GM23338 (cell line): ENCODE measurements around the gene LRRC8E.
"Not testable (repeated sequence)": the region's sequence is repeated elsewhere in the genome, so short reads cannot be mapped to it uniquely, and the experiment has no call there.

Experiments
- CREB1 ChIP-seq: fragments of 250-450 bp; sonication (Bioruptor Pico); IDR thresholded peaks from 2 replicates; pipeline ENCODE4 v1.5.0; 2020; ENCODE audit warnings: low read depth, mild to moderate bottlenecking, moderate library complexity
- EZH2 ChIP-seq: fragments of 200-600 bp; sonication (generic); IDR thresholded peaks from one replicate; pipeline ENCODE4 v1.8.0; 2017; ENCODE audit warnings: antibody characterized with exemption, mild to moderate bottlenecking, low read depth; ENCODE audit not compliant: unreplicated experiment
- POLR2AphosphoS5 ChIP-seq: IDR thresholded peaks from 2 replicates; pipeline ENCODE4 v1.6.1; 2016; ENCODE audit warnings: antibody characterized with exemption, low read depth
- TF ChIP-seq, protein P1 (sequence below): IDR thresholded peaks from one replicate; pipeline ENCODE4 v1.6.1; 2018; ENCODE audit warnings: antibody characterized with exemption; ENCODE audit not compliant: unreplicated experiment
- TF ChIP-seq, protein P2 (sequence below), 2 experiments: fragments of 200-600 bp in 1 of 2; sonication (generic) in 1 of 2; conservative IDR thresholded peaks; 2 replicates each; pipeline versions ENCODE4 v1.5.1 to v1.6.1; 2016 to 2017; ENCODE audit warnings: antibody characterized with exemption in 2 of 2, low read depth in 2 of 2, mild to moderate bottlenecking in 2 of 2, moderate library complexity in 1 of 2
- TF ChIP-seq, protein P3 (sequence below): fragments of 250-450 bp; sonication (Bioruptor Pico); IDR thresholded peaks from 2 replicates; pipeline ENCODE4 v1.5.0; 2020; ENCODE audit warnings: mild to moderate bottlenecking, moderate library complexity

DNA sequence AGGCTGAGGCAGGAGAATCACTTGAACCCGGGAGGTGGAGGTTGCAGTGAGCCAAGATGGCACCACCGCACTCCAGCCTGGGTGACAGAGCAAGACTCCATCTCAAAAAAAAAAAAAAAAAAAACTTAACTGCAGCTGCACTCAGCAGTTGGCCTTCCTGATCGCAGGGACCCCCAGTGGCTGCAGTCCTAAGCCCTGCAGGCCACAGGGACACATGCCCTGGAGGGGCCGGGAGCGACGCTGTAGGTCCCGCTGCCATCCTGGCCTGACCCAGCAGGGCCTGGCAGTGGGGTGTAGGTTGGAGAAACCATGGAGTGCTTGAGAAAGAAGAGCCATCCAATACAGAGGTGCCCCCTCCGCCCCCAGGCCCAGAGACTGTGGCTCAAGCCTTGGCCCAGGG is 29.2 kb upstream of the LRRC8E start:
- TF ChIP-seq, protein P1, sequence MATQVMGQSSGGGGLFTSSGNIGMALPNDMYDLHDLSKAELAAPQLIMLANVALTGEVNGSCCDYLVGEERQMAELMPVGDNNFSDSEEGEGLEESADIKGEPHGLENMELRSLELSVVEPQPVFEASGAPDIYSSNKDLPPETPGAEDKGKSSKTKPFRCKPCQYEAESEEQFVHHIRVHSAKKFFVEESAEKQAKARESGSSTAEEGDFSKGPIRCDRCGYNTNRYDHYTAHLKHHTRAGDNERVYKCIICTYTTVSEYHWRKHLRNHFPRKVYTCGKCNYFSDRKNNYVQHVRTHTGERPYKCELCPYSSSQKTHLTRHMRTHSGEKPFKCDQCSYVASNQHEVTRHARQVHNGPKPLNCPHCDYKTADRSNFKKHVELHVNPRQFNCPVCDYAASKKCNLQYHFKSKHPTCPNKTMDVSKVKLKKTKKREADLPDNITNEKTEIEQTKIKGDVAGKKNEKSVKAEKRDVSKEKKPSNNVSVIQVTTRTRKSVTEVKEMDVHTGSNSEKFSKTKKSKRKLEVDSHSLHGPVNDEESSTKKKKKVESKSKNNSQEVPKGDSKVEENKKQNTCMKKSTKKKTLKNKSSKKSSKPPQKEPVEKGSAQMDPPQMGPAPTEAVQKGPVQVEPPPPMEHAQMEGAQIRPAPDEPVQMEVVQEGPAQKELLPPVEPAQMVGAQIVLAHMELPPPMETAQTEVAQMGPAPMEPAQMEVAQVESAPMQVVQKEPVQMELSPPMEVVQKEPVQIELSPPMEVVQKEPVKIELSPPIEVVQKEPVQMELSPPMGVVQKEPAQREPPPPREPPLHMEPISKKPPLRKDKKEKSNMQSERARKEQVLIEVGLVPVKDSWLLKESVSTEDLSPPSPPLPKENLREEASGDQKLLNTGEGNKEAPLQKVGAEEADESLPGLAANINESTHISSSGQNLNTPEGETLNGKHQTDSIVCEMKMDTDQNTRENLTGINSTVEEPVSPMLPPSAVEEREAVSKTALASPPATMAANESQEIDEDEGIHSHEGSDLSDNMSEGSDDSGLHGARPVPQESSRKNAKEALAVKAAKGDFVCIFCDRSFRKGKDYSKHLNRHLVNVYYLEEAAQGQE: not testable (repeated sequence)
- TF ChIP-seq, protein P2, sequence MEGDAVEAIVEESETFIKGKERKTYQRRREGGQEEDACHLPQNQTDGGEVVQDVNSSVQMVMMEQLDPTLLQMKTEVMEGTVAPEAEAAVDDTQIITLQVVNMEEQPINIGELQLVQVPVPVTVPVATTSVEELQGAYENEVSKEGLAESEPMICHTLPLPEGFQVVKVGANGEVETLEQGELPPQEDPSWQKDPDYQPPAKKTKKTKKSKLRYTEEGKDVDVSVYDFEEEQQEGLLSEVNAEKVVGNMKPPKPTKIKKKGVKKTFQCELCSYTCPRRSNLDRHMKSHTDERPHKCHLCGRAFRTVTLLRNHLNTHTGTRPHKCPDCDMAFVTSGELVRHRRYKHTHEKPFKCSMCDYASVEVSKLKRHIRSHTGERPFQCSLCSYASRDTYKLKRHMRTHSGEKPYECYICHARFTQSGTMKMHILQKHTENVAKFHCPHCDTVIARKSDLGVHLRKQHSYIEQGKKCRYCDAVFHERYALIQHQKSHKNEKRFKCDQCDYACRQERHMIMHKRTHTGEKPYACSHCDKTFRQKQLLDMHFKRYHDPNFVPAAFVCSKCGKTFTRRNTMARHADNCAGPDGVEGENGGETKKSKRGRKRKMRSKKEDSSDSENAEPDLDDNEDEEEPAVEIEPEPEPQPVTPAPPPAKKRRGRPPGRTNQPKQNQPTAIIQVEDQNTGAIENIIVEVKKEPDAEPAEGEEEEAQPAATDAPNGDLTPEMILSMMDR (conservative IDR thresholded peaks at IDR 0.05; ENCODE audit: low read depth in 2 of 2): not testable (repeated sequence)
- not testable (repeated sequence) for TF ChIP-seq POLR2AphosphoS5; EZH2; CREB1 (CRISPR knock-in tag)
- TF ChIP-seq, protein P3, sequence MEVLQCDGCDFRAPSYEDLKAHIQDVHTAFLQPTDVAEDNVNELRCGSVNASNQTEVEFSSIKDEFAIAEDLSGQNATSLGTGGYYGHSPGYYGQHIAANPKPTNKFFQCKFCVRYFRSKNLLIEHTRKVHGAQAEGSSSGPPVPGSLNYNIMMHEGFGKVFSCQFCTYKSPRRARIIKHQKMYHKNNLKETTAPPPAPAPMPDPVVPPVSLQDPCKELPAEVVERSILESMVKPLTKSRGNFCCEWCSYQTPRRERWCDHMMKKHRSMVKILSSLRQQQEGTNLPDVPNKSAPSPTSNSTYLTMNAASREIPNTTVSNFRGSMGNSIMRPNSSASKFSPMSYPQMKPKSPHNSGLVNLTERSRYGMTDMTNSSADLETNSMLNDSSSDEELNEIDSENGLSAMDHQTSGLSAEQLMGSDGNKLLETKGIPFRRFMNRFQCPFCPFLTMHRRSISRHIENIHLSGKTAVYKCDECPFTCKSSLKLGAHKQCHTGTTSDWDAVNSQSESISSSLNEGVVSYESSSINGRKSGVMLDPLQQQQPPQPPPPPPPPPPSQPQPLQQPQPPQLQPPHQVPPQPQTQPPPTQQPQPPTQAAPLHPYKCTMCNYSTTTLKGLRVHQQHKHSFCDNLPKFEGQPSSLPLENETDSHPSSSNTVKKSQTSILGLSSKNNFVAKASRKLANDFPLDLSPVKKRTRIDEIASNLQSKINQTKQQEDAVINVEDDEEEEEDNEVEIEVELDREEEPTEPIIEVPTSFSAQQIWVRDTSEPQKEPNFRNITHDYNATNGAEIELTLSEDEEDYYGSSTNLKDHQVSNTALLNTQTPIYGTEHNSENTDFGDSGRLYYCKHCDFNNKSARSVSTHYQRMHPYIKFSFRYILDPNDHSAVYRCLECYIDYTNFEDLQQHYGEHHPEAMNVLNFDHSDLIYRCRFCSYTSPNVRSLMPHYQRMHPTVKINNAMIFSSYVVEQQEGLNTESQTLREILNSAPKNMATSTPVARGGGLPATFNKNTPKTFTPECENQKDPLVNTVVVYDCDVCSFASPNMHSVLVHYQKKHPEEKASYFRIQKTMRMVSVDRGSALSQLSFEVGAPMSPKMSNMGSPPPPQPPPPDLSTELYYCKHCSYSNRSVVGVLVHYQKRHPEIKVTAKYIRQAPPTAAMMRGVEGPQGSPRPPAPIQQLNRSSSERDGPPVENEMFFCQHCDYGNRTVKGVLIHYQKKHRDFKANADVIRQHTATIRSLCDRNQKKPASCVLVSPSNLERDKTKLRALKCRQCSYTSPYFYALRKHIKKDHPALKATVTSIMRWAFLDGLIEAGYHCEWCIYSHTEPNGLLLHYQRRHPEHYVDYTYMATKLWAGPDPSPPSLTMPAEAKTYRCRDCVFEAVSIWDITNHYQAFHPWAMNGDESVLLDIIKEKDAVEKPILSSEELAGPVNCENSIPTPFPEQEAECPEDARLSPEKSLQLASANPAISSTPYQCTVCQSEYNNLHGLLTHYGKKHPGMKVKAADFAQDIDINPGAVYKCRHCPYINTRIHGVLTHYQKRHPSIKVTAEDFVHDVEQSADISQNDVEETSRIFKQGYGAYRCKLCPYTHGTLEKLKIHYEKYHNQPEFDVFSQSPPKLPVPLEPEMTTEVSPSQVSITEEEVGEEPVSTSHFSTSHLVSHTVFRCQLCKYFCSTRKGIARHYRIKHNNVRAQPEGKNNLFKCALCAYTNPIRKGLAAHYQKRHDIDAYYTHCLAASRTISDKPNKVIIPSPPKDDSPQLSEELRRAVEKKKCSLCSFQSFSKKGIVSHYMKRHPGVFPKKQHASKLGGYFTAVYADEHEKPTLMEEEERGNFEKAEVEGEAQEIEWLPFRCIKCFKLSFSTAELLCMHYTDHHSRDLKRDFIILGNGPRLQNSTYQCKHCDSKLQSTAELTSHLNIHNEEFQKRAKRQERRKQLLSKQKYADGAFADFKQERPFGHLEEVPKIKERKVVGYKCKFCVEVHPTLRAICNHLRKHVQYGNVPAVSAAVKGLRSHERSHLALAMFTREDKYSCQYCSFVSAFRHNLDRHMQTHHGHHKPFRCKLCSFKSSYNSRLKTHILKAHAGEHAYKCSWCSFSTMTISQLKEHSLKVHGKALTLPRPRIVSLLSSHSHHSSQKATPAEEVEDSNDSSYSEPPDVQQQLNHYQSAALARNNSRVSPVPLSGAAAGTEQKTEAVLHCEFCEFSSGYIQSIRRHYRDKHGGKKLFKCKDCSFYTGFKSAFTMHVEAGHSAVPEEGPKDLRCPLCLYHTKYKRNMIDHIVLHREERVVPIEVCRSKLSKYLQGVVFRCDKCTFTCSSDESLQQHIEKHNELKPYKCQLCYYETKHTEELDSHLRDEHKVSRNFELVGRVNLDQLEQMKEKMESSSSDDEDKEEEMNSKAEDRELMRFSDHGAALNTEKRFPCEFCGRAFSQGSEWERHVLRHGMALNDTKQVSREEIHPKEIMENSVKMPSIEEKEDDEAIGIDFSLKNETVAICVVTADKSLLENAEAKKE (CRISPR knock-in tag): not testable (repeated sequence)
